HCT116 (cell line): ENCODE data around the gene CEP131.

Source experiments
- CTCF ChIP-seq, 3 experiments: fragments of 200-600 bp in 1 of 3; sonication (generic) in 1 of 3; IDR thresholded peaks in 2 of 3; conservative IDR thresholded peaks in 1 of 3; 2 replicates each; pipeline ENCODE4 v1.5.1; 2012 to 2017; ENCODE audit warnings: low read depth in 2 of 3, low read length in 2 of 3, antibody characterized with exemption in 1 of 3, borderline replicate concordance in 1 of 3, control low read depth in 1 of 3, mild to moderate bottlenecking in 1 of 3, mixed read lengths in 1 of 3, mixed run types in 1 of 3, moderate library complexity in 1 of 3; ENCODE audit not compliant: insufficient read depth in 1 of 3
- JUND ChIP-seq: IDR thresholded peaks from 2 replicates; pipeline ENCODE4 v1.6.1; 2012
- POLR2A ChIP-seq: IDR thresholded peaks from 2 replicates; pipeline ENCODE4 v1.7.0; 2011; ENCODE audit warnings: borderline replicate concordance; ENCODE audit not compliant: insufficient read depth, insufficient read length; ENCODE audit errors: extremely low read depth
- POLR2AphosphoS5 ChIP-seq: IDR thresholded peaks from 2 replicates; pipeline ENCODE4 v1.6.1; 2011; ENCODE audit warnings: mild to moderate bottlenecking, low read depth, low read length, moderate library complexity
- REST ChIP-seq: IDR thresholded peaks from 2 replicates; pipeline ENCODE4 v1.6.1; 2012; ENCODE audit warnings: low read depth
- SRF ChIP-seq: IDR thresholded peaks from 2 replicates; pipeline ENCODE4 v1.6.1; 2012; ENCODE audit warnings: low read depth
- YY1 ChIP-seq: IDR thresholded peaks from 2 replicates; pipeline ENCODE4 v1.6.1; 2011; ENCODE audit warnings: low read length, low read depth, moderate library complexity, mild to moderate bottlenecking; ENCODE audit not compliant: insufficient replicate concordance; ENCODE audit errors: extremely low read depth
- ZNF274 ChIP-seq: fragments of 200-500 bp; sonication (Bioruptor generic); IDR thresholded peaks from 2 replicates; pipeline ENCODE4 v1.6.1; 2014; ENCODE audit warnings: mild to moderate bottlenecking, low read depth, low read length, inconsistent platforms

GRCh38 chr17:81192386-81193050 lies 30.2 kb downstream of the CEP131 start:
- TF ChIP-seq CTCF (IDR thresholded peaks at IDR 0.05 in 2 of 3, conservative IDR thresholded peaks at IDR 0.05 in 1 of 3; ENCODE audit: borderline replicate concordance in 1 of 3, insufficient read depth in 1 of 3, low read depth in 2 of 3, low read length in 2 of 3) (no peak), SRF (no peak), POLR2A (no peak), POLR2AphosphoS5 (no peak), YY1 (no peak), JUND (no peak), REST (no peak), ZNF274 (no peak)
